Mesenchymal stem cell (in vitro differentiated cells and primary cell): ENCODE data around the gene YIPF4.
"Not testable (repeated sequence)": the region's sequence is repeated elsewhere in the genome, so short reads cannot be mapped to it uniquely, and the experiment has no call there.

Experiments
- DNase-seq: peaks from one replicate; pipeline ENCODE4 v3.0.0-alpha.2; 2013
- H2AFZ ChIP-seq: one replicate; pipeline ENCODE4 v1.6.1; 2013; ENCODE audit warnings: low read depth, mild to moderate bottlenecking, control low read depth, inconsistent platforms, low read length, moderate library complexity
- H2AK5ac ChIP-seq: 2 replicates; pipeline ENCODE4 v1.6.1; 2013; ENCODE audit warnings: low read length, moderate library complexity, mild to moderate bottlenecking, inconsistent platforms; ENCODE audit not compliant: severe bottlenecking
- H2BK120ac ChIP-seq: one replicate; pipeline ENCODE4 v1.6.1; 2013; ENCODE audit warnings: low read depth, mild to moderate bottlenecking, inconsistent platforms, low read length, moderate library complexity
- H2BK12ac ChIP-seq, 2 experiments: one replicate each; pipeline ENCODE4 v1.6.1; 2013; ENCODE audit warnings: inconsistent platforms in 2 of 2, low read length in 2 of 2, mild to moderate bottlenecking in 2 of 2, moderate library complexity in 2 of 2, control low read depth in 1 of 2
- H2BK15ac ChIP-seq: one replicate; pipeline ENCODE4 v1.6.1; 2013; ENCODE audit warnings: mild to moderate bottlenecking, low read depth, inconsistent platforms; ENCODE audit not compliant: poor library complexity, severe bottlenecking
- H2BK5ac ChIP-seq: 2 replicates; pipeline ENCODE4 v1.6.1; 2013; ENCODE audit warnings: low read depth, mild to moderate bottlenecking, low read length, control low read depth, inconsistent platforms; ENCODE audit not compliant: poor library complexity, severe bottlenecking
- H3K14ac ChIP-seq, 2 experiments: one replicate each; pipeline ENCODE4 v1.6.1; 2013; ENCODE audit warnings: inconsistent platforms in 2 of 2, low read length in 2 of 2, control low read depth in 1 of 2, mild to moderate bottlenecking in 1 of 2, moderate library complexity in 1 of 2
- H3K18ac ChIP-seq, 2 experiments: one replicate each; pipeline ENCODE4 v1.6.1; 2013; ENCODE audit warnings: inconsistent platforms in 2 of 2, low read length in 2 of 2, control low read depth in 1 of 2, low read depth in 1 of 2, mild to moderate bottlenecking in 1 of 2
- H3K23ac ChIP-seq, 2 experiments: one replicate each; pipeline ENCODE4 v1.6.1; 2013; ENCODE audit warnings: inconsistent platforms in 2 of 2, low read length in 2 of 2, mild to moderate bottlenecking in 2 of 2, moderate library complexity in 2 of 2, control low read depth in 1 of 2
- H3K27ac ChIP-seq: 2 replicates; pipeline ENCODE4 v1.5.1; 2013; ENCODE audit warnings: mild to moderate bottlenecking, moderate library complexity, low read length, control low read depth, inconsistent platforms; ENCODE audit not compliant: poor library complexity, severe bottlenecking
- H3K27me3 ChIP-seq, 2 experiments: 2 replicates each; pipeline versions ENCODE4 v1.6.1 to v1.7.0; 2013; ENCODE audit warnings: low read length in 2 of 2, mild to moderate bottlenecking in 2 of 2, moderate library complexity in 2 of 2, control low read depth in 1 of 2, inconsistent platforms in 1 of 2; ENCODE audit not compliant: control insufficient read depth in 1 of 2, insufficient read depth in 1 of 2
- H3K36me3 ChIP-seq, 2 experiments: 2 replicates each; pipeline versions ENCODE4 v1.6.1 to v1.7.0; 2013; ENCODE audit warnings: low read length in 2 of 2, control low read depth in 1 of 2, inconsistent platforms in 1 of 2, low read depth in 1 of 2, mild to moderate bottlenecking in 1 of 2; ENCODE audit not compliant: insufficient read depth in 2 of 2, control insufficient read depth in 1 of 2
- H3K4ac ChIP-seq, 2 experiments: one replicate each; pipeline ENCODE4 v1.6.1; 2013; ENCODE audit warnings: inconsistent platforms in 2 of 2, low read length in 2 of 2, mild to moderate bottlenecking in 2 of 2, moderate library complexity in 2 of 2, control low read depth in 1 of 2, low read depth in 1 of 2
- H3K4me1 ChIP-seq: 2 replicates; pipeline ENCODE4 v1.6.1; 2013; ENCODE audit warnings: low read depth, low read length, control low read depth; ENCODE audit not compliant: control insufficient read depth, insufficient read depth
- H3K4me2 ChIP-seq: 2 replicates; pipeline ENCODE4 v1.6.1; 2013; ENCODE audit warnings: low read length, mild to moderate bottlenecking, inconsistent platforms; ENCODE audit not compliant: poor library complexity, severe bottlenecking
- H3K4me3 ChIP-seq, 2 experiments: 2 replicates each; pipeline versions ENCODE4 v1.5.1 to v1.7.0; 2013; ENCODE audit warnings: low read length in 2 of 2, mild to moderate bottlenecking in 2 of 2, control low read depth in 1 of 2, low read depth in 1 of 2; ENCODE audit not compliant: insufficient read depth in 1 of 2
- H3K79me1 ChIP-seq: replicated peaks from 2 replicates; pipeline ENCODE4 v1.6.1; 2013; ENCODE audit warnings: mild to moderate bottlenecking, control low read depth, low read length, inconsistent platforms; ENCODE audit not compliant: poor library complexity, severe bottlenecking
- H3K9ac ChIP-seq: 2 replicates; pipeline ENCODE4 v1.7.0; 2013; ENCODE audit warnings: mild to moderate bottlenecking, low read length, moderate library complexity
- H3K9me3 ChIP-seq: 2 replicates; pipeline ENCODE4 v1.7.0; 2013; ENCODE audit warnings: mild to moderate bottlenecking, low read length; ENCODE audit not compliant: control insufficient read depth
- H4K8ac ChIP-seq: one replicate; pipeline ENCODE4 v1.6.1; 2013; ENCODE audit warnings: inconsistent platforms, mild to moderate bottlenecking, low read length, moderate library complexity
- H4K91ac ChIP-seq: one replicate; pipeline ENCODE4 v1.6.1; 2013; ENCODE audit warnings: mild to moderate bottlenecking, low read length, inconsistent platforms
- whole genome bisulfite sequencing: methylation state at CpG from one replicate; pipeline ENCODE4 v1.1.7; 2013; ENCODE audit warnings: mixed read lengths; 5-methylcytosine and 5-hydroxymethylcytosine counted together

The YIPF4 gene

DNA sequence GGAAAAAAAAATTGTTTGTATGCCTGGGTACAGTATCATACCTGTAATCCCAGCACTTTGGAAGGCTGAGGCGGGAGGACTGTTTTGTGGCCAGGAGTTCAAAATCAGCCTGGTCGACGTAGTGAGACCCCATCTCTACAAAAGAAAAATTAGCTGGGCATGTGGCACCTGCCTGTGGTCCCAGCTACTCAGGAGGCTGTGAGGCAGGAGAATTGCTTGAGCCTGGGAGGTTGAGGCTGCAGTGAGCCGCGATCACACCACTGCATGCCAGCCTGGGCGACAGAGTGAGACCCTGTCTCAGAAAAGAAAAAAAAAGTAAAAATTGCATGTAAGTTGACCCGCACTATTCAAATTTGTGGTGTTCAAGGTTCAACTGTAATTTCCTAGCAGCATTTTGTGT lies 32.9 kb downstream of the YIPF4 start:
- no peak overlapping the region for H2AFZ ChIP-seq
- H3K14ac ChIP-seq = no peak overlapping the region
- WGBS = 100% methylated on average over 7 of the region's 7 CpGs

GRCh38 chr2:32314886-32315285 lies 37.2 kb downstream of the YIPF4 start:
- no peaks in the 10 kb centered on the region for H3K79me1 ChIP-seq
- no peak for DNase-seq
- H3K36me3 ChIP-seq = peaks cover 3 to 15% of the 10 kb centered on the region in 2 experiments
- H3K4me3 ChIP-seq = no peak overlapping the region
- no peak overlapping the region for H2BK15ac ChIP-seq
- H4K8ac ChIP-seq = no peak overlapping the region
- no peaks in the 10 kb centered on the region for H3K27me3 ChIP-seq
- H2BK5ac ChIP-seq = no peak overlapping the region
- H3K4me2 ChIP-seq = no peak overlapping the region
- H2AK5ac ChIP-seq = no peak overlapping the region
- H3K9ac ChIP-seq = no peak overlapping the region
- H3K18ac ChIP-seq = no peak overlapping the region
- no peaks in the 10 kb centered on the region for H3K4me1 ChIP-seq
- H2AFZ ChIP-seq = no peak overlapping the region
- H3K27ac ChIP-seq = no peak overlapping the region
- no peak overlapping the region for H3K23ac ChIP-seq
- WGBS = no CpG with 5 or more reads among the region's 1 CpG
- H2BK120ac ChIP-seq = no peak overlapping the region
- H3K4ac ChIP-seq = no peak overlapping the region
- no peak overlapping the region for H3K14ac ChIP-seq
- no peaks in the 10 kb centered on the region for H3K9me3 ChIP-seq
- no peak overlapping the region for H4K91ac ChIP-seq
- no peak overlapping the region for H2BK12ac ChIP-seq

More for the DNA sequence above, 32.9 kb downstream of the YIPF4 start:
- Histone ChIP-seq H2BK15ac (no peak overlapping the region), H3K4me2 (no peak overlapping the region), H4K8ac (no peak overlapping the region), H3K23ac (no peak overlapping the region), H2BK5ac (no peak overlapping the region), H4K91ac (no peak overlapping the region), H2AK5ac (no peak overlapping the region), H3K4ac (no peak overlapping the region), H3K27me3 (no peaks in the 10 kb centered on the region), H3K27ac (no peak overlapping the region), H3K18ac (no peak overlapping the region), H3K79me1 (peaks cover 1% of the 10 kb centered on the region), H2BK120ac (no peak overlapping the region), H3K36me3 (peaks cover 3 to 29% of the 10 kb centered on the region in 2 experiments), H2BK12ac (no peak overlapping the region), H3K4me3 (no peak overlapping the region), H3K4me1 (no peaks in the 10 kb centered on the region), H3K9ac (no peak overlapping the region), H3K9me3 (no peaks in the 10 kb centered on the region)
- DNase-seq = no peak

DNA sequence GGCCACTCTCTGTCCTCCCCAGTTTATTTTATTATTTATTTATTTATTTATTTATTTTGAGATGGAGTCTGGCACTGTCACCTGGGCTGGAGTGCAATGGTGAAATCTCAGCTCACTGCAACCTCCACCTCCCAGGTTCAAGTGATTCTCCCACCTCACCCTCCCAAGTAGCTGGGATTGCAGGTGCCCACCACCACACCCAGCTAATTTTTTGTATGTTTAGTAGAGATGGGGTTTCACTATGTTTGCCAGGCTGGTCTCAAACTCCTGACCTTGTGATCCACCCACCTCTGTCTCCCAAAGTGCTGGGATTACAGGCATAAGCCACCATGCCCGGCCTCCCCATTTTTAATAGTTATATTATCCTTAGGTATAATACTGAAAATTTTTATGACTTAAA lies 51.0 kb downstream of the YIPF4 start:
- not testable (repeated sequence) for H2BK120ac ChIP-seq, H3K4me1 ChIP-seq, H3K4me3 ChIP-seq, H2BK5ac ChIP-seq, H3K23ac ChIP-seq, H2AK5ac ChIP-seq, H3K27ac ChIP-seq, H3K18ac ChIP-seq, H4K8ac ChIP-seq, H3K27me3 ChIP-seq, H4K91ac ChIP-seq, H3K4me2 ChIP-seq, H3K36me3 ChIP-seq, H3K14ac ChIP-seq, DNase-seq, H3K79me1 ChIP-seq, H2AFZ ChIP-seq, H2BK15ac ChIP-seq, H2BK12ac ChIP-seq, H3K9ac ChIP-seq, H3K9me3 ChIP-seq, H3K4ac ChIP-seq
- no CpG with 5 or more reads among the region's 1 CpG for WGBS

- 95% methylated on average over 12 of the region's 14 CpGs for WGBS
- not testable (repeated sequence) for H3K4ac ChIP-seq, H3K4me3 ChIP-seq, H3K23ac ChIP-seq, H4K91ac ChIP-seq, H3K27me3 ChIP-seq, H2BK5ac ChIP-seq, H2BK120ac ChIP-seq, H2BK12ac ChIP-seq, H2AFZ ChIP-seq, H3K9me3 ChIP-seq, H2AK5ac ChIP-seq, H3K79me1 ChIP-seq, H4K8ac ChIP-seq, H2BK15ac ChIP-seq, H3K9ac ChIP-seq, H3K4me2 ChIP-seq, DNase-seq, H3K18ac ChIP-seq, H3K4me1 ChIP-seq, H3K36me3 ChIP-seq, H3K14ac ChIP-seq, H3K27ac ChIP-seq
Measured at GRCh38 chr2:32329180-32329980, 51.7 kb downstream of the YIPF4 start.
